ENCODE data around the gene FXYD6. TPM values are rescaled to one million over a fixed set of nuclear protein-coding genes. Genes with fewer than 3 reads are reported as not detected.

FXYD6 gene
- total and polyA plus RNA-seq, 3 donors from 2014 or later = 186 to 439 (median 191) TPM

DNA sequence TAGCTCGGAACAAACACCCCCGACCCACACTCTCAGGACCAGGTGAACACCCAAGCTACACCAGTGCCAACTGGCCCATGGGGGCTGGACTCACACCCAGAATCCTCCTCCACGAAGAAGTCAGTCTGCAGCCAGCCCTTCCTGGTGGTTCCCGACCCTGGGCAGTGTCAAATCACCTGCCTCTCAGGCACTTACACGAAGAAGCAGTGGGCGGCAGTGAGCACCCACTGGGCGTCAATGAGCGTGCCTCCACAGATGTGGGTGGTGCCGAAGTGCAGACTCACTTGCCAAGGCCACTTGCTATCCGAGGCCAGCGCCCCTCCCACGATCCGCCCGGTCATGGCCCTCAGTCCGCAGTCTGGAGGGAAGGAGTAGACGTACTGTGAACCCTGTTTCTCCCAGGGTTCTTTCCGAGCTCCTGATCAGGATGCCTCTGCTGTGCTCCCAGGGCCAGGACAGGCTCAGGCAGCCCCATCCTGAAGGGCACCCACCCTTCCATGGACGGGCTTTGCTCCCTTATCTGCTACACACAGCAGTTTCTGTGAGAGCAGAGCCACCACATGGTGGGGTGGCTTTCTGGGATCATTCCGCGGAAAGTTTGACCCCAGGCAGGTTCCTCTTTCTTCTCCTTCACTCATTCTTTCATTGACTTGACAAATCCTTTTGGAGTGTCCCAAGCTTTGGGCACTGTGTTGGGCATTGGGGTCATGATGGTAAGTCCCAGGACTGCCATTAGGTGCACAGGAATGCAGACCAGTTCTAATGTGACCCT is 33.3 kb upstream of the FXYD6 start:
- 72 to 75% methylated on average over 5 to 19 of the region's 20 CpGs for WGBS, 2 donors
- H3K27ac ChIP-seq = peak overlapping the region; percentile 24 to 45
- intact Hi-C loops (cut with DNase I; ENCODE audit: low total_unique reads) = no loop called here

DNA sequence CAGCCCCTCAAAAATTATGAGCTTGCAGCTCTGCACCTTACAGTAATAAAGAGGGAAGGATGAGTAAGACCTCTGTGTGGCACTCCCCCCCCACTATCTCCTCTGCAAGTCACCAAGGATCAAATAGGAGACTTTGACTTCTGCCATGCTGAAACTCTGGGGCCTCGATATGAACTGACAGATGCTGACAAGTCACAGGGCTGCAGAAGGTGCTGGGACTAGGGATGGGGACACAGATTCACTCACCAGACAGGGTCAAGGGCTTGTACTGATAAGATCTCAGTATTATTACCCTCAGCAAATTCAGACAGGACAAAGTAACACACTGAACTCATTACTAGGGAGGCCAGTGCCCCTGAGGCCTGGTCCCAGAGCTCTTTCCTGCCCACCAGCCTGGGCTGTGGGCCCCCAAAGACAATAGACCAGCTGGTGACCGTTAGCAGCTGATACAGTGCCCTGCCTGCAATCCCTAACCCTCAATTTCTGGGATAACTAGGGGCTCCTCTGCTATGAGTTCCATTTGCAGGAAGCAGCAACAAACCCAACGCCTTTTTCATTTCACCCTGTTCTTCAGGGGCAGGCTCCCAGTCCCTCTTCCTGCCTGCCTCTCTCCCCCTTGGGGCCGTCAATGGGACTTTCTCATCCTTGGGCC is 32.6 kb upstream of the FXYD6 start:
- Histone ChIP-seq H3K36me3 (ENCODE audit: low read depth, missing control alignments) (no peaks in the 10 kb centered on the region), H3K9me3 (no peaks in the 10 kb centered on the region), H3K27me3 (no peaks in the 10 kb centered on the region), H3K27ac (peak overlapping the region; percentile 24 to 45), H3K4me1 (peaks cover 12% of the 10 kb centered on the region), H3K4me3 (no peak overlapping the region)
- WGBS, 2 donors = 62 to 71% methylated on average over 3 to 4 of the region's 4 CpGs
- DNase-seq = no peak
- intact Hi-C loops (cut with DNase I; ENCODE audit: low total_unique reads) = no loop called here
- TF ChIP-seq POLR2A (IDR thresholded peaks at IDR 0.05) = no peak
- TF ChIP-seq, protein P1, sequence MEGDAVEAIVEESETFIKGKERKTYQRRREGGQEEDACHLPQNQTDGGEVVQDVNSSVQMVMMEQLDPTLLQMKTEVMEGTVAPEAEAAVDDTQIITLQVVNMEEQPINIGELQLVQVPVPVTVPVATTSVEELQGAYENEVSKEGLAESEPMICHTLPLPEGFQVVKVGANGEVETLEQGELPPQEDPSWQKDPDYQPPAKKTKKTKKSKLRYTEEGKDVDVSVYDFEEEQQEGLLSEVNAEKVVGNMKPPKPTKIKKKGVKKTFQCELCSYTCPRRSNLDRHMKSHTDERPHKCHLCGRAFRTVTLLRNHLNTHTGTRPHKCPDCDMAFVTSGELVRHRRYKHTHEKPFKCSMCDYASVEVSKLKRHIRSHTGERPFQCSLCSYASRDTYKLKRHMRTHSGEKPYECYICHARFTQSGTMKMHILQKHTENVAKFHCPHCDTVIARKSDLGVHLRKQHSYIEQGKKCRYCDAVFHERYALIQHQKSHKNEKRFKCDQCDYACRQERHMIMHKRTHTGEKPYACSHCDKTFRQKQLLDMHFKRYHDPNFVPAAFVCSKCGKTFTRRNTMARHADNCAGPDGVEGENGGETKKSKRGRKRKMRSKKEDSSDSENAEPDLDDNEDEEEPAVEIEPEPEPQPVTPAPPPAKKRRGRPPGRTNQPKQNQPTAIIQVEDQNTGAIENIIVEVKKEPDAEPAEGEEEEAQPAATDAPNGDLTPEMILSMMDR (IDR thresholded peaks at IDR 0.05) = no peak

More for the DNA sequence above, 33.3 kb upstream of the FXYD6 start:
- no peaks in the 10 kb centered on the region for H3K27me3 ChIP-seq
- no peaks in the 10 kb centered on the region for H3K36me3 ChIP-seq (ENCODE audit: low read depth, missing control alignments)
- H3K4me3 ChIP-seq = no peak overlapping the region
- DNase-seq = peak; percentile 89
- H3K4me1 ChIP-seq = peaks cover 12% of the 10 kb centered on the region
- no peak for TF ChIP-seq POLR2A (IDR thresholded peaks at IDR 0.05)
- TF ChIP-seq, protein P1 (IDR thresholded peaks at IDR 0.05) = no peak
- H3K9me3 ChIP-seq = no peaks in the 10 kb centered on the region

DNA sequence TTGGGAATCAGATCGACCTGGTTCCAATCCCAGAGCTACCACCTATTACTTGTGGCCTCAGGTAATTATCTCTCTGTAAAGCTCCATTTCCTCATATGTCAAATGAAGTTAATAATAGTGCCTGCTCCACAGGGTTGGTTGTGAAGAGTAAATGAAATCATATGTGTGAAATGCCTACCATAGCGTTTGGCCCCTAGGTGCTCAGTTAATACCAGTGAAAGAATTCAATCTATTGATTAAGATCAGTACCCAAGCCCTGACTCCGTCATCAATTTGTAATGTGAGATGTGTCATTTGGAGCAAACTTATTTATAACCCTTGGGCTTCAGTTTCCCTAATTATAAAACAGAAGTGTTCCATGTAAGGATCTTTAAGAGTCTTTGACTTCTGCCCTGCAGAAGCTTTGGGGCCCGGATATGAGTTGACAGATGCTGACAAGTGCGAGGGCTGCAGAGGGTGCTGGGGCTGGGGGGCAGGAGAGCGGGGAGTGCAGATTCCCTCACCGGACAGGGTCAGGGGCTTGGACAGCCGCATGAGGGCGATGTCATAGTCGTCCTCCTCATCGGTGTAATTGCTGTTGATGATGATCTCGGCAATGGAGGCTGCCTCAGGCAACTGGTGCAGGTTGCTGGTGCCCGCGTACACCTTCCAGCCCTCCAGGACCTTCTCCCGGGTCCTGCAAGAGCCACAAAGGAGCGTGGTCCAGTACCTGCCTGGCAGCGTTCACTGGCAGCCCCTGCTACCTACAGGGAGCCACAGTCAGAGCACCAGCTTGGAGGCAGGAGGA is 31.8 kb upstream of the FXYD6 start:
- peaks cover 12% of the 10 kb centered on the region for H3K4me1 ChIP-seq
- H3K36me3 ChIP-seq (ENCODE audit: low read depth, missing control alignments) = no peaks in the 10 kb centered on the region
- no peak overlapping the region for H3K27ac ChIP-seq
- no peaks in the 10 kb centered on the region for H3K27me3 ChIP-seq
- H3K4me3 ChIP-seq = no peak overlapping the region
- 84 to 90% methylated on average over 8 to 17 of the region's 17 CpGs for WGBS, 2 donors
- intact Hi-C loops (cut with DNase I; ENCODE audit: low total_unique reads) = no loop called here
- TF ChIP-seq POLR2A (IDR thresholded peaks at IDR 0.05) = no peak
- TF ChIP-seq, protein P1 (IDR thresholded peaks at IDR 0.05) = no peak
- H3K9me3 ChIP-seq = no peaks in the 10 kb centered on the region
- DNase-seq = no peak

DNA sequence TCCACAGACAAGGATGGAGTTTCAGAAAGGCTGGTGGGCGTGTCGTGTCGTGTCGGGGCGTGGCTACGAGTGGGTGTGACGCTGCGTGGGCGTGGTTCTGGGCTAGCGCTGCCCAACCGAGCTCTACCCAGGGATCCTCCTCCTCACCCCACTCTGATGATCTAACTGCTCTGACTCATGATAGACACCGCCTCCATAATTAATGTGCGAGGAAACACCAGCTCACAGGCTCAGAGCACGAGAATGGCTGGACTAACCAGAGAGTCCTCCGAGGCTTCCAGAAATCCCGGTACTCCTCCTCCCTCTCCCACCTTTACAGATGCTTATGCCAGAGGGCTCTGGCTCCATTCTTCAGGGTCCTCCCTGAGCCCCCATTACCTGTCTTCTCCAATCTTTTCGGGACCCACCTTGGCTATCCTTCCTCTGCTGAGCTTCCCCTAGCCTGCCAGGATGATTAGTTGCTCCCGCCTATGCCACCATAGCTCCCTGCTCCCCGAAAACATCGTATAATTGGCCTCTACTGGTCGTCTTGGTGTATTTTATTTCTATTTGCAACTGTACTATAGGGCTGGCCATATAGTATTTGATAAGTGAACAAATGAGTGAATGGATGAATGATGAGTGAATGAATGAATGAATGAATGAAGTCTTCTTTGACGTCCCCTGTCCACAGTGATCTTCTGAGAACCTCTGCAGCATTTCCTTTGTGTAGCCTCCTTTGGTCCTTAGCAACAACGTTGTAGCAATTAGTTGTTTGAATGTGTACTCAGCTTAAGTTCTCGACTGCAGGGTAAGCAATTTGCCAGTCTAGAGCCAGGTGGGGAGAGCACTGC is 31.0 kb upstream of the FXYD6 start:
- Histone ChIP-seq H3K36me3 (ENCODE audit: low read depth, missing control alignments) (no peaks in the 10 kb centered on the region), H3K4me1 (peaks cover 12% of the 10 kb centered on the region), H3K27me3 (no peaks in the 10 kb centered on the region), H3K9me3 (no peaks in the 10 kb centered on the region), H3K27ac (no peak overlapping the region), H3K4me3 (no peak overlapping the region)
- 33 to 47% methylated on average over 12 to 24 of the region's 24 CpGs for WGBS, 2 donors
- TF ChIP-seq, protein P1 (IDR thresholded peaks at IDR 0.05) = no peak
- TF ChIP-seq POLR2A (IDR thresholded peaks at IDR 0.05) = no peak
- DNase-seq = peak; percentile 93
- intact Hi-C loops (cut with DNase I; ENCODE audit: low total_unique reads) = no loop called here

Data from testis (tissue), 3 donors.